ENCODE results near the gene TICAM2.

- TF ChIP-seq CTCF (IDR thresholded peaks at IDR 0.05), result no peak
- TF ChIP-seq POLR2A (IDR thresholded peaks at IDR 0.05), result no peak
Measured at GRCh38 chr5:115580941-115581340, 21.3 kb downstream of the TICAM2 start.
